NT2/D1 (cell line): ENCODE data around the gene HEATR5A.

ENCODE experiments used
- SUZ12 ChIP-seq: IDR thresholded peaks from 2 replicates; pipeline ENCODE4 v1.6.1; 2011; ENCODE audit not compliant: insufficient read length, insufficient read depth; ENCODE audit errors: extremely low read depth
- YY1 ChIP-seq: IDR thresholded peaks from 2 replicates; pipeline ENCODE4 v1.6.1; 2011; ENCODE audit not compliant: insufficient read length, insufficient read depth
- ZNF274 ChIP-seq: IDR thresholded peaks from 2 replicates; pipeline ENCODE4 v1.6.1; 2011; ENCODE audit warnings: mild to moderate bottlenecking, low read depth, low read length

GRCh38 chr14:31287294-31287972 lies 132.9 kb downstream of the HEATR5A start:
- TF ChIP-seq YY1: no peak
- no peak for TF ChIP-seq SUZ12
- TF ChIP-seq ZNF274: no peak
